ENCODE results near the gene ZNF35.
A peak's percentile ranks its signal among the peaks of the same experiment; 100 is the strongest.

ZNF35 gene

GRCh38 chr3:44648564-44649229, at the start of gene ZNF35:
TSS of gene ZNF35 (plus strand) at chr3:44648732. CDS start at chr3:44651068, 2,336 bp downstream.
- TF ChIP-seq CTCF (IDR thresholded peaks at IDR 0.05; ENCODE audit: low read depth, low read length) = no peak
- DNase-seq (ENCODE audit: extremely low read depth, low read depth) = peak; percentile 72

- TF ChIP-seq CTCF (IDR thresholded peaks at IDR 0.05; ENCODE audit: low read depth, low read length) = no peak
- DNase-seq (ENCODE audit: extremely low read depth, low read depth) = no peak
These were observed 46.8 kb upstream of the ZNF35 start for GRCh38 chr3:44601749-44602148.

GRCh38 chr3:44612678-44613077, 35.9 kb upstream of the ZNF35 start:
- TF ChIP-seq CTCF (IDR thresholded peaks at IDR 0.05; ENCODE audit: low read depth, low read length) = no peak
- DNase-seq (ENCODE audit: extremely low read depth, low read depth) = no peak

- no peak for TF ChIP-seq CTCF (IDR thresholded peaks at IDR 0.05; ENCODE audit: low read depth, low read length)
- DNase-seq (ENCODE audit: extremely low read depth, low read depth) = peak; percentile 68
These were observed 23.6 kb upstream of the ZNF35 start, which contains the start of gene ZNF197 for GRCh38 chr3:44624749-44625480. TSS of gene ZNF197 (plus strand) at chr3:44625036. CDS start at chr3:44629155, 4,119 bp downstream.

GRCh38 chr3:44628716-44629115, 19.8 kb upstream of the ZNF35 start:
- DNase-seq (ENCODE audit: extremely low read depth, low read depth) = no peak
- TF ChIP-seq CTCF (IDR thresholded peaks at IDR 0.05; ENCODE audit: low read depth, low read length) = no peak

- DNase-seq (ENCODE audit: extremely low read depth, low read depth) = no peak
These were observed 16.3 kb upstream of the ZNF35 start for GRCh38 chr3:44632193-44632592.

More at GRCh38 chr3:44632193-44632592, 16.3 kb upstream of the ZNF35 start:
- no peak for TF ChIP-seq CTCF (IDR thresholded peaks at IDR 0.05; ENCODE audit: low read depth, low read length)

Data from AG09319 (cell line).